Colonic mucosa (tissue), 4 donors: ENCODE results near the gene PIK3R1. TPM values are rescaled to one million over a fixed set of nuclear protein-coding genes. Genes with fewer than 3 reads are reported as not detected.

Experiments
- DNase-seq: peaks from one replicate; pipeline ENCODE4 v3.0.0-alpha.2; 2020
- H3K27ac ChIP-seq: fragments of 200-600 bp; one replicate; pipeline ENCODE4 v1.8.0; 2021
- H3K27me3 ChIP-seq: fragments of 200-600 bp; one replicate; pipeline ENCODE4 v1.8.0; 2021
- H3K36me3 ChIP-seq: fragments of 200-600 bp; one replicate; pipeline ENCODE4 v1.8.0; 2021
- H3K4me1 ChIP-seq: fragments of 200-600 bp; one replicate; pipeline ENCODE4 v1.8.0; 2021; ENCODE audit warnings: mild to moderate bottlenecking
- H3K4me3 ChIP-seq: fragments of 200-600 bp; one replicate; pipeline ENCODE4 v1.8.0; 2021
- H3K9ac ChIP-seq, 2 donors: one replicate each; pipeline ENCODE4 v1.7.0; 2013; ENCODE audit warnings: control low read depth in 2 of 2, low read depth in 2 of 2, low read length in 2 of 2
- H3K9me3 ChIP-seq: fragments of 200-600 bp; one replicate; pipeline ENCODE4 v1.8.0; 2021
- intact Hi-C: fragments of 100-400 bp; cut with DNase I; formaldehyde crosslinking; loops from one replicate; pipeline ENCODE4 v1.14.1; 2022
- total RNA-seq, 2 donors: library from RNA; stranded (reverse); fragmentation: NEBNext Ultra II Directional in 1 of 2; extraction: Animal tissue kit (Norgen Biotek cat#: 25700) in 1 of 2; gene quantifications; one replicate each; pipeline ENCODE4 v1.2.1, GENCODE V29; 2021
- TF ChIP-seq, protein P1 (sequence below): fragments of 200-600 bp; IDR thresholded peaks from one replicate; pipeline ENCODE4 v1.8.0; 2022; ENCODE audit warnings: antibody characterized with exemption, mild to moderate bottlenecking
- donor health status: healthy.
- donor health status: DM: no; HTN: no; CAD: no.
- donor health status: DM: no; HTN: no; CAD: no.

Gene PIK3R1
- total RNA-seq, 2 donors from 2014 or later, result 42.9 to 58.1 TPM

DNA sequence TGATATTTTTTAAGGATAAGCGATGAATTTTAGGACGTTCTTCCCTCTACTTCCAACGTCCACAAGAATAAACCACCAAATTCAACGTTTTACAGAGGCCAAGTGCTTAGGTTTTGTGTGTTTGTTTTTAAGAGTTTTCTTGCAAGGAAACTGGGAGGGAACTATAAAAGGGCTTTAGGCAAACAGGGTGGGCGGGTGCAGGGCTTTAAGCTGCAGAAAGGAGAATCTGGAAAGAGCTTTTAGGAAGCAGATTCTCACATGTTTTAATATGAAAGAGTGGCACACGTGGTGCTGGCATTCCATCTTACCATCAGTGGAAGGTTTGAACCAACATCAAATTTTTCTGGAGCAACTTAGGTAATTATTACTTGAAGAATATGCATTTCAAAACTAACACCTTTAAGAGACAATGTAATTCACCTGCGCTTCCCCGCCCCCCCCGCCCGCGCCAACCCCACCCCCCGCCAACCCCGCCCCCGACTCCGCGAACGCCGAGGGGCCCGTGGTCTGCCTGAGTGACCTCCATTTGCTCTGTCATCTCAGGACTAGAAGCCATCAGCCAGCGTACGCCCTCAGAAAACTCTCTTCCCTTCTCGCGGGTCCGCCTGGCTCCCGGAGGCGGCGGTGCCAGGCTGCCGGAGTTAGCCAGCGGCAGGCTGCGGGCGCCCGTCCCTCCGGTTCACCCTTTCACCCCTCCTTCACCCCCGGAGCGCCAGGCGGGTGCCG is 911 bp upstream of the PIK3R1 start:
- intact Hi-C loops, result no loop called here
- peak; percentile 78 for DNase-seq
- Histone ChIP-seq H3K9ac (peak overlapping the region; percentile 86 to 93), H3K36me3 (no peaks in the 10 kb centered on the region), H3K27ac (peak overlapping the region; percentile 95), H3K4me3 (peak overlapping the region; percentile 96), H3K4me1 (no peaks in the 10 kb centered on the region), H3K27me3 (no peaks in the 10 kb centered on the region), H3K9me3 (no peaks in the 10 kb centered on the region)
- TF ChIP-seq, protein P1, sequence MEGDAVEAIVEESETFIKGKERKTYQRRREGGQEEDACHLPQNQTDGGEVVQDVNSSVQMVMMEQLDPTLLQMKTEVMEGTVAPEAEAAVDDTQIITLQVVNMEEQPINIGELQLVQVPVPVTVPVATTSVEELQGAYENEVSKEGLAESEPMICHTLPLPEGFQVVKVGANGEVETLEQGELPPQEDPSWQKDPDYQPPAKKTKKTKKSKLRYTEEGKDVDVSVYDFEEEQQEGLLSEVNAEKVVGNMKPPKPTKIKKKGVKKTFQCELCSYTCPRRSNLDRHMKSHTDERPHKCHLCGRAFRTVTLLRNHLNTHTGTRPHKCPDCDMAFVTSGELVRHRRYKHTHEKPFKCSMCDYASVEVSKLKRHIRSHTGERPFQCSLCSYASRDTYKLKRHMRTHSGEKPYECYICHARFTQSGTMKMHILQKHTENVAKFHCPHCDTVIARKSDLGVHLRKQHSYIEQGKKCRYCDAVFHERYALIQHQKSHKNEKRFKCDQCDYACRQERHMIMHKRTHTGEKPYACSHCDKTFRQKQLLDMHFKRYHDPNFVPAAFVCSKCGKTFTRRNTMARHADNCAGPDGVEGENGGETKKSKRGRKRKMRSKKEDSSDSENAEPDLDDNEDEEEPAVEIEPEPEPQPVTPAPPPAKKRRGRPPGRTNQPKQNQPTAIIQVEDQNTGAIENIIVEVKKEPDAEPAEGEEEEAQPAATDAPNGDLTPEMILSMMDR, result no peak

DNA sequence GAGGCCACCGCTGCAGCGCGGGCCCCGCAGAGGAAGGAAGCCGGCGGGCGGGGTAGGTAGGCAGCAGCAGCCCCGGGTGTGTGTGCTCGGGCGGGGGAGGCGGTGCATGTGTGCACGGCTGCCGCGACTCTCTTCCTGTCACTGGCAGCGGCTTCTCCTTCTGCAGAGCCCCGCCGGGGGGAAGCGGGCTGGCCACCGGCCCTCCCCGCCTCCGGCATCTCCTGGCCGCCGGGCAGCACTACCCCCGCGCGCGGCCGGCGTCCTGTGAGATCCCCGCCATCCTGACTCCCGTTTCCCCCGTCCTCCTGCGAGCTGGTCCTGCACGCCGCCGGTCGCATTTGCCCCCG is 315 bp downstream of the PIK3R1 start:
- TF ChIP-seq, protein P1, result no peak

DNA sequence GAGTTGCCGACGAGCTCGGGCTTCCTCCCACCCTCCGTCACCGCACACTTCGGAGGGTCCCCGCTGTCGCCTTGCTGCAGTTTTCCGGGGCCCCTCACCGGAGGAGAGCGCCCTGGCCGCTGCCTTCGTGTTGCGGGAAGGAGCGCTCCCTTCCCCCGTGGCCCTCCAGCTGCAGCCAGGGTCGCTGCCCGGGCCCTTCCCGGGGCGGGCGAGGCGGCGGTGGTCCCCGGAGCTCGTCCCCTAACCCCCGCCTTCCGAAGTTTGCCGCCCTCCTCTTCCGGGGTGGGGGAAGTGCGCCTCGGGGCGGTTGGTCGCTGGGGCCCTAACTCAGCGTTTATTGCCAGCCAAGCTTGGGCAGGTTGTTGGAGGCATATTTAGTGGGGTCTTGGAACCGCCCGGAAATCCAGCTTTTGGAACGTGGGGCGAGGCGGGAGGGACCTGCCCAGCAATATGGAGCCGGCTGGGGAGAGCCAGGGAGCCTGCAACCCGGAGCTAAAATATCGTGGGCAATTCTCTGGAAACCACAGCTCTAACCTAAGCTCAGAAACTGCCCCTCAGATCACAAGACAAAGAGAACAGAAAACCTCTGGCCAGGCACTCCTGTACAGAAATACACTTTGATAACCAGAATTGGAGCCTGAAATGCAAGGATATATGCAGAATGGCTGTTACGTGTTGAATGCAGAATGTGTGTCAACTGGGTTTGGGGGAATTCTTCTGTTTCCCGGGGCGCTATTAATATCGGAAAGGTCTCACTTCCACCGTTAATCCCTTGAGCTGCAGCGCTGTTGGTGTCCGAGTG is 890 bp downstream of the PIK3R1 start:
- Histone ChIP-seq H3K27ac (peak overlapping the region; percentile 95), H3K9me3 (no peaks in the 10 kb centered on the region), H3K9ac (peak overlapping the region; percentile 93), H3K36me3 (no peaks in the 10 kb centered on the region), H3K4me3 (peak overlapping the region; percentile 96), H3K27me3 (no peaks in the 10 kb centered on the region), H3K4me1 (no peaks in the 10 kb centered on the region)
- TF ChIP-seq, protein P1, result no peak
- intact Hi-C loops, result no loop called here
- peak; percentile 80 for DNase-seq

More for the DNA sequence above, 315 bp downstream of the PIK3R1 start:
- no peaks in the 10 kb centered on the region for H3K9me3 ChIP-seq
- intact Hi-C loops, result no loop called here
- no peaks in the 10 kb centered on the region for H3K4me1 ChIP-seq
- H3K4me3 ChIP-seq, result peak overlapping the region; percentile 96
- peak overlapping the region; percentile 93 for H3K9ac ChIP-seq
- H3K27me3 ChIP-seq, result no peaks in the 10 kb centered on the region
- DNase-seq, result no peak
- peak overlapping the region; percentile 95 for H3K27ac ChIP-seq
- H3K36me3 ChIP-seq, result no peaks in the 10 kb centered on the region

DNA sequence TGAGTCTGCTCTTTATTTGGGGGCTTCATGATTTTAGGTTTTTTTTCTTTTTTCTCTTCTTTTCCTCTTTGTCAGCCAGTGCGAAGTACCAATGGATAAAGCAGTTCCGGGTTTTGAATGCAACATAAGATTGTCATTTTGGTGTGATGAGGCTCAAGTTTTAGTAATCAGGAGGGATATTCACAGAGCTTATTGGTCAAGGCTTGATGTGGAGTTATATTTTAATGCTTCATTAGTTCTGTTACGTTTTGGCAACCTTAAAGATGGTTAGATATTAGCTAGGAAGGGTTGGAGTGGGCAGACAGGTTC is 1.4 kb downstream of the PIK3R1 start:
- Histone ChIP-seq H3K9me3 (no peaks in the 10 kb centered on the region), H3K36me3 (no peaks in the 10 kb centered on the region), H3K27ac (peak overlapping the region; percentile 95), H3K4me3 (peak overlapping the region; percentile 96), H3K4me1 (peaks cover 1% of the 10 kb centered on the region), H3K27me3 (no peaks in the 10 kb centered on the region), H3K9ac (peak overlapping the region; percentile 93)
- no peak for DNase-seq
- TF ChIP-seq, protein P1, result no peak
- intact Hi-C loops, result no loop called here

DNA sequence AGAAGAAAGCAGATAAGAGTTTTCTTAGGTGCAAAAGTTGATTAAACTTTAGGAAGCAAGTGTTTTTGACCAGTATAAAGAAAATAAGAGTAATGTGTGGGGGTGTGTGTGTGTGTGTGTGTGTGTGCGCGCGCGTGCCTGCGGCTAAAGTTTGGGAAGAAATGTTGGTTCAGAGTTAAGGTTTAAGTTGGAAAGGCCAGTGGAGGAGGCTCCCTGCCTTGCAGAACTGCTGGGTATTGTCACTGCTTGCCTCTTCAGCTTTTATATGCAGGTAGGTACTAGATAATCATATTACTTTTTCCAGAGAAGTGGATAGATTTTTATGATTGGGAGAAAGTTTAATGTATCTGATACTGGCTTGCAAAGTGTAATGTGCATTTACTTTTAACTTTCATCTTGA is 2.0 kb downstream of the PIK3R1 start:
- DNase-seq, result peak; percentile 48
- no peaks in the 10 kb centered on the region for H3K9me3 ChIP-seq
- H3K27ac ChIP-seq, result no peak overlapping the region
- peak overlapping the region; percentile 96 for H3K4me3 ChIP-seq
- TF ChIP-seq, protein P1, result no peak
- no peaks in the 10 kb centered on the region for H3K27me3 ChIP-seq
- H3K4me1 ChIP-seq, result peaks cover 5% of the 10 kb centered on the region
- H3K9ac ChIP-seq, result peak overlapping the region in 1 of 2 donors; percentile 93
- intact Hi-C loops, result no loop called here
- no peaks in the 10 kb centered on the region for H3K36me3 ChIP-seq
